PC-3 (cell line): ENCODE data around the gene CRYZL1. TPM values are rescaled to one million over a fixed set of nuclear protein-coding genes. Genes with fewer than 3 reads are reported as not detected.

Source experiments
- ATAC-seq: fragments of 200-7000 bp; cut with Tn5 transposase; 2 replicates; pipeline ENCODE4 v1.9.1; 2020; ENCODE audit warnings: mild to moderate bottlenecking, moderate library complexity
- BruUV-seq: library from RNA; stranded (reverse); fragments of 400-500 nt; replicated peaks from 2 replicates; lab custom pipeline; 2021; lab: Mats Ljungman, UMichigan
- CTCF ChIA-PET: fragments of 300-600 bp; sonication (Branson Sonifier 250); formaldehyde crosslinking; loops from one replicate; lab custom pipeline; 2022; ENCODE audit warnings: antibody characterized with exemption; lab: Charles Lee
- POLR2A ChIA-PET: fragments of 300-600 bp; sonication (Branson Sonifier 250); formaldehyde crosslinking; loops from one replicate; lab custom pipeline; 2022; ENCODE audit warnings: antibody characterized with exemption; ENCODE audit not compliant: unreplicated experiment; lab: Charles Lee
- DNase-seq: peaks from one replicate; pipeline ENCODE4 v3.0.0-alpha.2; 2015
- H2AFZ ChIP-seq: fragments of 300-600 bp; sonication (generic); 2 replicates; pipeline ENCODE4 v1.6.0; 2016; ENCODE audit warnings: antibody characterized with exemption, low read length
- H3F3A ChIP-seq: fragments of 300-600 bp; sonication (generic); one replicate; pipeline ENCODE4 v1.6.0; 2017; ENCODE audit warnings: antibody characterized with exemption, low read length, control low read depth, mild to moderate bottlenecking; ENCODE audit not compliant: unreplicated experiment
- H3K27ac ChIP-seq: fragments of 300-600 bp; sonication (generic); 2 replicates; pipeline ENCODE4 v1.5.1; 2016; ENCODE audit warnings: mild to moderate bottlenecking, low read length
- H3K27me3 ChIP-seq: fragments of 300-600 bp; sonication (generic); 2 replicates; pipeline ENCODE4 v1.6.1; 2016; ENCODE audit warnings: low read length, mixed read lengths
- H3K36me3 ChIP-seq: fragments of 300-600 bp; sonication (generic); 2 replicates; pipeline ENCODE4 v1.6.1; 2016; ENCODE audit warnings: low read depth, mixed run types, low read length, mixed read lengths
- H3K4me1 ChIP-seq: fragments of 300-600 bp; sonication (generic); 2 replicates; pipeline ENCODE4 v1.5.1; 2016; ENCODE audit warnings: low read length; ENCODE audit not compliant: insufficient read depth
- H3K4me2 ChIP-seq: fragments of 300-600 bp; sonication (generic); 2 replicates; pipeline ENCODE4 v1.6.0; 2016; ENCODE audit warnings: low read length
- H3K4me3 ChIP-seq: fragments of 300-600 bp; sonication (generic); 2 replicates; pipeline ENCODE4 v1.5.1; 2016; ENCODE audit warnings: mild to moderate bottlenecking, low read length, mixed read lengths
- H3K79me2 ChIP-seq: fragments of 300-600 bp; sonication (generic); 2 replicates; pipeline ENCODE4 v1.6.1; 2017; ENCODE audit warnings: low read length, mixed read lengths
- H3K9ac ChIP-seq: fragments of 300-600 bp; sonication (generic); 2 replicates; pipeline ENCODE4 v1.6.0; 2016; ENCODE audit warnings: mild to moderate bottlenecking, low read length
- H3K9me2 ChIP-seq: fragments of 300-600 bp; sonication (generic); replicated peaks from 2 replicates; pipeline ENCODE4 v1.6.1; 2016; ENCODE audit warnings: mixed run types, low read length, mixed read lengths
- H3K9me3 ChIP-seq: fragments of 300-600 bp; sonication (generic); 2 replicates; pipeline ENCODE4 v1.6.1; 2016; ENCODE audit warnings: low read length, mixed read lengths
- H4K20me1 ChIP-seq: fragments of 300-600 bp; sonication (generic); 2 replicates; pipeline ENCODE4 v1.6.1; 2016; ENCODE audit warnings: low read length, mixed read lengths
- EZH2 ChIP-seq: fragments of 300-600 bp; sonication (generic); IDR thresholded peaks from one replicate; pipeline ENCODE4 v1.6.1; 2017; ENCODE audit warnings: antibody characterized with exemption, mild to moderate bottlenecking, low read length; ENCODE audit not compliant: unreplicated experiment
- EZH2phosphoT487 ChIP-seq: fragments of 300-600 bp; sonication (generic); IDR thresholded peaks from 2 replicates; pipeline ENCODE4 v1.6.1; 2018; ENCODE audit warnings: mild to moderate bottlenecking, antibody characterized with exemption, low read length, borderline replicate concordance
- intact Hi-C: fragments of 100-400 bp; cut with micrococcal nuclease; formaldehyde crosslinking; loops from 2 replicates; pipeline ENCODE4 v1.9.0; 2023
- total RNA-seq: library from RNA; depleted of rRNA; stranded (reverse); fragments of >200 nt; gene quantifications from 2 replicates; pipeline ENCODE4 v1.2.3, GENCODE V29; 2014
- TF ChIP-seq, protein P1 (sequence below): fragments of 300-600 bp; sonication (generic); conservative IDR thresholded peaks from 2 replicates; pipeline ENCODE4 v1.5.1; 2017; ENCODE audit warnings: antibody characterized with exemption, low read depth, mild to moderate bottlenecking, low read length

Gene CRYZL1
- total RNA-seq, 1 experiment from 2014 or later: 12.4 TPM

DNA sequence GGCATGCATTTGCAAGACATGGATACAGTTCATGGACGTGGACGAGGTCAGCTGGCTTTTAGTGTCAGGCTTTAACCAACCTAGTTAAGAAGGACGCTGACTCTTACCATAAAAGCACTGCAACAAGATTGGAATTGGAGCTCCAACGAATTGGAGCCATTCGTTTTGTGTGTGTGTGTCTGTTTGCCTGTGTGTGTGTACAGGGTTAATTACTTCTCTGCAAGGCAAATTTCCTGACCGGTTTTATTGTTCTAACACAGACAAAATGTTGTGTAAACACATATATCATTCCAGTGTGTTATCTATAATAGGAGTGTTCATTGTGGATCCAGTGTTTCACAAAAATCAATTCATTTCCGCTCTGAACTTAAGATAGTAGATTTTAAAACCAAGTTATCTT, 8.7 kb upstream of the CRYZL1 start:
- H2AFZ ChIP-seq: no peak overlapping the region
- no peak overlapping the region for H3K4me3 ChIP-seq
- H3K9me3 ChIP-seq: no peaks in the 10 kb centered on the region
- ChIA-PET CTCF (no interaction called here), POLR2A (interaction anchor here (0.6 kb wide), 1 partner anchor 325 kb away, joined by 4 read pairs; no protein-coding TSS in a partner anchor)
- no peaks in the 10 kb centered on the region for H3K27me3 ChIP-seq
- no TSS peak for BruUV-seq
- intact Hi-C loops: no loop called here
- no peaks in the 10 kb centered on the region for H3K9me2 ChIP-seq
- ATAC-seq (no peak), DNase-seq (no peak)
- no peaks in the 10 kb centered on the region for H3F3A ChIP-seq
- H4K20me1 ChIP-seq: no peaks in the 10 kb centered on the region
- no peak overlapping the region for H3K4me2 ChIP-seq
- peaks cover 9% of the 10 kb centered on the region; the same call in 1 of the 2 replicates for H3K4me1 ChIP-seq
- no peak overlapping the region for H3K9ac ChIP-seq
- H3K27ac ChIP-seq: no peak overlapping the region
- TF ChIP-seq, protein P1, sequence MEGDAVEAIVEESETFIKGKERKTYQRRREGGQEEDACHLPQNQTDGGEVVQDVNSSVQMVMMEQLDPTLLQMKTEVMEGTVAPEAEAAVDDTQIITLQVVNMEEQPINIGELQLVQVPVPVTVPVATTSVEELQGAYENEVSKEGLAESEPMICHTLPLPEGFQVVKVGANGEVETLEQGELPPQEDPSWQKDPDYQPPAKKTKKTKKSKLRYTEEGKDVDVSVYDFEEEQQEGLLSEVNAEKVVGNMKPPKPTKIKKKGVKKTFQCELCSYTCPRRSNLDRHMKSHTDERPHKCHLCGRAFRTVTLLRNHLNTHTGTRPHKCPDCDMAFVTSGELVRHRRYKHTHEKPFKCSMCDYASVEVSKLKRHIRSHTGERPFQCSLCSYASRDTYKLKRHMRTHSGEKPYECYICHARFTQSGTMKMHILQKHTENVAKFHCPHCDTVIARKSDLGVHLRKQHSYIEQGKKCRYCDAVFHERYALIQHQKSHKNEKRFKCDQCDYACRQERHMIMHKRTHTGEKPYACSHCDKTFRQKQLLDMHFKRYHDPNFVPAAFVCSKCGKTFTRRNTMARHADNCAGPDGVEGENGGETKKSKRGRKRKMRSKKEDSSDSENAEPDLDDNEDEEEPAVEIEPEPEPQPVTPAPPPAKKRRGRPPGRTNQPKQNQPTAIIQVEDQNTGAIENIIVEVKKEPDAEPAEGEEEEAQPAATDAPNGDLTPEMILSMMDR: no peak
- no peak for TF ChIP-seq EZH2phosphoT487
- TF ChIP-seq EZH2: no peak
- H3K36me3 ChIP-seq: no peaks in the 10 kb centered on the region
- peaks cover 92% of the 10 kb centered on the region for H3K79me2 ChIP-seq

DNA sequence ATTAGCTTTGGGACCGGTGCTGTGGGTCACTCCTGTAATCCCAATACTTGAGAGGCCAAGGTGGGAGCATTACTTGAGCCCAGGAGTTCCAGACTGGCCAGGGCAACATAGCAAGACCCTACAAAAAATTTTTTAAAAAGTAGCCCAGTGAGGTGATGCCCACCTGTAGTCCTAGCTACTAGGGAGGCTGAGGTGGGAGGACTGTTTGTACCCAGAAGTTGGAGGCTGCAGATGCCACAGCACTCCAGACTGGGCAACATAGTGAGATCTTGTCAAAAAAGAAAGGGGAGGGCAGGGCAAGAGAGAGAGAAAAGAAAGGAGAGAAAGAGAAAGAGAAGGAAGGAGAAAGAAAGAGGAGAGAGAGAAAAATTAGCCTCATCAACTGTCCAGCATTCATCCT, 7.0 kb upstream of the CRYZL1 start:
- no TSS peak for BruUV-seq
- Histone ChIP-seq H4K20me1 (no peaks in the 10 kb centered on the region), H3K27ac (no peak overlapping the region), H3K27me3 (no peaks in the 10 kb centered on the region), H3F3A (no peaks in the 10 kb centered on the region), H3K9me3 (no peaks in the 10 kb centered on the region), H3K4me1 (peaks cover 21% of the 10 kb centered on the region), H3K4me2 (no peak overlapping the region), H3K79me2 (peaks cover 92% of the 10 kb centered on the region), H2AFZ (no peak overlapping the region), H3K9me2 (no peaks in the 10 kb centered on the region), H3K36me3 (no peaks in the 10 kb centered on the region), H3K9ac (no peak overlapping the region), H3K4me3 (no peak overlapping the region)
- ChIA-PET CTCF (no interaction called here), POLR2A (no interaction called here)
- no peak for DNase-seq
- intact Hi-C loops: no loop called here
- no peak for ATAC-seq
- TF ChIP-seq EZH2phosphoT487 (no peak), EZH2 (no peak)
- TF ChIP-seq, protein P1: no peak

DNA sequence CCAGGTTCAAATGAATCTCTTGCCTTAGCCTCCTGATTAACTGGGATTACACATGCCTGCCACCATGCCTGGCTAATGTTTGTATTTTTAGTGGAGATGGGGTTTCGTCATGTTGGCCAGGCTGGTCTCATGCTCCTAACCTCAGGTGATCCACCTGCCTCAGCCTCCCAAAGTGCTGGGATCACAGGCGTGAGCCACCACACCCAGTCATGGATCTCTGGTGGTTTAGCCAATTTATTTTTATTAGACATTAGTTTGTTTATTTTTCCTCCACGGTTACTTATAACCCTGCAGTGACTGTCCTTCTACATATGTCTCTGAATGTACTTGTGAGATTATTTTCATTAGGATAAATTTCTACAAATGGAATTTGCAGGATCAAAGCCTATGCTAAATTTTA, 6.0 kb upstream of the CRYZL1 start:
- intact Hi-C loops: no loop called here
- no peaks in the 10 kb centered on the region for H3K27me3 ChIP-seq
- H4K20me1 ChIP-seq: no peaks in the 10 kb centered on the region
- DNase-seq (no peak), ATAC-seq (no peak)
- TF ChIP-seq, protein P1: no peak
- TF ChIP-seq EZH2 (no peak), EZH2phosphoT487 (no peak)
- no peaks in the 10 kb centered on the region for H3K36me3 ChIP-seq
- POLR2A ChIA-PET: no interaction called here
- BruUV-seq: no TSS peak
- H3K9me3 ChIP-seq: no peaks in the 10 kb centered on the region
- H3K4me3 ChIP-seq: no peak overlapping the region
- no peak overlapping the region for H2AFZ ChIP-seq
- H3K9ac ChIP-seq: no peak overlapping the region
- CTCF ChIA-PET: no interaction called here
- H3K9me2 ChIP-seq: no peaks in the 10 kb centered on the region
- H3K4me2 ChIP-seq: no peak overlapping the region
- peaks cover 21% of the 10 kb centered on the region for H3K4me1 ChIP-seq
- H3K79me2 ChIP-seq: peaks cover 96% of the 10 kb centered on the region
- H3K27ac ChIP-seq: no peak overlapping the region
- H3F3A ChIP-seq: no peaks in the 10 kb centered on the region
